Suprapubic skin (tissue), 3 donors: ENCODE measurements around the gene SPNS3.

Experiments used
- CTCF ChIP-seq, 2 donors: fragments of 200-600 bp in 1 of 2; fragments of 450-650 bp in 1 of 2; sonication (generic) in 1 of 2; IDR thresholded peaks; one replicate each; pipeline ENCODE4 v1.5.1; 2016 to 2019; ENCODE audit warnings: antibody characterized with exemption in 2 of 2, mild to moderate bottlenecking in 1 of 2, moderate library complexity in 1 of 2
- EP300 ChIP-seq: sonication (generic); formaldehyde crosslinking; IDR thresholded peaks from one replicate; pipeline ENCODE4 v1.6.1; 2017; ENCODE audit warnings: antibody characterized with exemption
- POLR2A ChIP-seq, 2 donors: fragments of 450-650 bp; IDR thresholded peaks; one replicate each; pipeline ENCODE4 v1.6.1; 2017; ENCODE audit warnings: antibody characterized with exemption in 2 of 2, mild to moderate bottlenecking in 2 of 2, moderate library complexity in 2 of 2

- TF ChIP-seq CTCF (IDR thresholded peaks at IDR 0.05) (no peak), EP300 (no peak), POLR2A (IDR thresholded peaks at IDR 0.05) (no peak)
These were observed 42.9 kb downstream of the SPNS3 start for GRCh38 chr17:4476511-4477070.
